ENCODE measurements around the gene RPTOR. TPM values are rescaled to one million over a fixed set of nuclear protein-coding genes. Genes with fewer than 3 reads are reported as not detected.

The RPTOR gene
- total RNA-seq, 1 experiment from 2014 or later: 25.1 TPM

DNA sequence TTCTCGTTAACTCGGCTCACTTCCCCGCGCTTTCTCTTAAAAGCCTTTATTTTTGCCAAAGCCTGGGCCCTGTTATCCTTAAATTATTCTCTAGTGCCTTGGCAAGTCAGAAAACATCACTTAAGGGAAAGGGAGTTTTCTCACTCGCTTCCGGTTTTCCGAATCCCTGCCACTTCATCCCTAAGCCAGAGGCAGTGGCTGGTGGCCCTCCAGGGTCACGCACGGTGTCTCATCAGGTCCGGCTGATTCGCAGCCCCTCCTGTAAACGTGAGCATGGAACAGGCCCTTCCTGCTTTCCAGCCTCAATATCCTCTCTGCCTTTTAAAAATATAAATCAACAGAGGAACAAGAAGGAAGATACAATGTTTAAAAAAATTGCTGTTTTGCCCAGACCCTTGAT, 304.5 kb downstream of the RPTOR start:
- no peak overlapping the region for H2BK12ac ChIP-seq (ENCODE audit: insufficient read length, low read depth, low read length)
- no peak overlapping the region for H3K9ac ChIP-seq (ENCODE audit: extremely low read depth, insufficient read length, low read length)

More for the DNA sequence above, 304.5 kb downstream of the RPTOR start:
- Histone ChIP-seq H4K91ac (ENCODE audit: insufficient read length, low read depth, low read length) (no peak overlapping the region), H3K4me2 (ENCODE audit: insufficient read depth, insufficient read length, low read length) (no peak overlapping the region), H2AK5ac (ENCODE audit: insufficient read length, low read length) (no peak overlapping the region), H3K14ac (ENCODE audit: insufficient read depth, low read length) (no peak overlapping the region), H2BK20ac (ENCODE audit: low read depth, low read length, poor library complexity, severe bottlenecking) (no peak overlapping the region), H3K4me1 (ENCODE audit: insufficient read depth, low read length) (no peaks in the 10 kb centered on the region), H2AFZ (ENCODE audit: low read length) (no peak overlapping the region), H2BK120ac (ENCODE audit: low read depth, low read length, poor library complexity, severe bottlenecking) (no peak overlapping the region), H3K27me3 (ENCODE audit: insufficient read depth, low read length) (no peaks in the 10 kb centered on the region), H4K20me1 (ENCODE audit: control insufficient read depth, insufficient read depth, insufficient read length) (no peaks in the 10 kb centered on the region), H3K23ac (ENCODE audit: insufficient read length, low read depth, low read length) (no peak overlapping the region), H3K23me2 (ENCODE audit: insufficient read length, low read depth, low read length, poor library complexity, severe bottlenecking) (no peaks in the 10 kb centered on the region), H4K5ac (ENCODE audit: insufficient read length, low read depth, low read length) (no peak overlapping the region), H3T11ph (ENCODE audit: low read length) (no peak overlapping the region), H3K56ac (ENCODE audit: insufficient read length, low read depth, low read length) (no peak overlapping the region), H3K18ac (ENCODE audit: insufficient read length, low read depth, low read length) (no peak overlapping the region), H4K8ac (replicated peaks; ENCODE audit: insufficient read length, low read depth, low read length) (no peak overlapping the region), H3K79me1 (ENCODE audit: insufficient read depth, low read depth, low read length, poor library complexity, severe bottlenecking) (no peaks in the 10 kb centered on the region), H3K9me3 (ENCODE audit: control insufficient read depth, low read depth, low read length) (no peaks in the 10 kb centered on the region), H3K4ac (ENCODE audit: low read depth, low read length) (no peak overlapping the region), H3K79me2 (ENCODE audit: insufficient read depth, low read length) (no peaks in the 10 kb centered on the region), H3K27ac (ENCODE audit: insufficient read length, low read depth, low read length) (no peak overlapping the region), H2BK5ac (ENCODE audit: insufficient read length, low read length) (no peak overlapping the region), H2BK15ac (ENCODE audit: low read depth, low read length) (no peak overlapping the region)
- H3K36me3 Mint-ChIP-seq (ENCODE audit: insufficient read depth in 1 of 3, low read depth in 3 of 3): peaks cover 10 to 20% (median 11%) of the 10 kb centered on the region in 3 experiments
- no peak for DNase-seq
- TF ChIP-seq, protein P1, sequence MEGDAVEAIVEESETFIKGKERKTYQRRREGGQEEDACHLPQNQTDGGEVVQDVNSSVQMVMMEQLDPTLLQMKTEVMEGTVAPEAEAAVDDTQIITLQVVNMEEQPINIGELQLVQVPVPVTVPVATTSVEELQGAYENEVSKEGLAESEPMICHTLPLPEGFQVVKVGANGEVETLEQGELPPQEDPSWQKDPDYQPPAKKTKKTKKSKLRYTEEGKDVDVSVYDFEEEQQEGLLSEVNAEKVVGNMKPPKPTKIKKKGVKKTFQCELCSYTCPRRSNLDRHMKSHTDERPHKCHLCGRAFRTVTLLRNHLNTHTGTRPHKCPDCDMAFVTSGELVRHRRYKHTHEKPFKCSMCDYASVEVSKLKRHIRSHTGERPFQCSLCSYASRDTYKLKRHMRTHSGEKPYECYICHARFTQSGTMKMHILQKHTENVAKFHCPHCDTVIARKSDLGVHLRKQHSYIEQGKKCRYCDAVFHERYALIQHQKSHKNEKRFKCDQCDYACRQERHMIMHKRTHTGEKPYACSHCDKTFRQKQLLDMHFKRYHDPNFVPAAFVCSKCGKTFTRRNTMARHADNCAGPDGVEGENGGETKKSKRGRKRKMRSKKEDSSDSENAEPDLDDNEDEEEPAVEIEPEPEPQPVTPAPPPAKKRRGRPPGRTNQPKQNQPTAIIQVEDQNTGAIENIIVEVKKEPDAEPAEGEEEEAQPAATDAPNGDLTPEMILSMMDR (conservative IDR thresholded peaks at IDR 0.05): no peak
- H3K27me3 Mint-ChIP-seq (ENCODE audit: low read depth): no peaks in the 10 kb centered on the region
- H3K9me3 Mint-ChIP-seq: no peaks in the 10 kb centered on the region
- no peak overlapping the region for H3K4me3 Mint-ChIP-seq
- peak overlapping the region in 1 of 3 experiments; percentile 22; a peak in 1 of 7 replicates for H3K27ac Mint-ChIP-seq
- H3K4me1 Mint-ChIP-seq: peaks cover 19 to 38% of the 10 kb centered on the region in 2 experiments
- WGBS (ENCODE audit: extremely low coverage, insufficient read length, low lambda C conversion rate): no CpG with 5 or more reads among the region's 12 CpGs

Data from H9 (cell line).